Measurements from ENCODE around the gene SSRP1.
"Not testable (repeated sequence)": the region's sequence is repeated elsewhere in the genome, so short reads cannot be mapped to it uniquely, and the experiment has no call there.

Gene SSRP1

GRCh38 chr11:57336856-57337255 is 1.2 kb upstream of the SSRP1 start:
- not testable (repeated sequence) for DNase-seq (ENCODE audit: low spot score)

GRCh38 chr11:57336111-57336666 is 497 bp upstream of the SSRP1 start:
- no peak for DNase-seq (ENCODE audit: low spot score)

GRCh38 chr11:57335023-57335342 is 709 bp downstream of the SSRP1 start:
- DNase-seq (ENCODE audit: low spot score), result no peak

- no peak for DNase-seq (ENCODE audit: low spot score)
These were observed 2.8 kb downstream of the SSRP1 start for GRCh38 chr11:57332694-57333440.

- DNase-seq (ENCODE audit: low spot score), result no peak
These were observed 4.0 kb downstream of the SSRP1 start for GRCh38 chr11:57331720-57332119.

GRCh38 chr11:57330029-57330428 is 5.7 kb downstream of the SSRP1 start:
- no peak for DNase-seq (ENCODE audit: low spot score)

GRCh38 chr11:57327721-57328120 is 8.0 kb downstream of the SSRP1 start:
- no peak for DNase-seq (ENCODE audit: low spot score)

- DNase-seq (ENCODE audit: low spot score), result peak; percentile 38
These were observed 10.0 kb downstream of the SSRP1 start for GRCh38 chr11:57325735-57326048.

GRCh38 chr11:57324886-57325734 is 10.6 kb downstream of the SSRP1 start, which contains the start of gene TNKS1BP1:
TNKS1BP1 (minus strand) TSS chr11:57324952; CDS start chr11:57321885, 3,067 bp downstream.
- DNase-seq (ENCODE audit: low spot score), result peak; percentile 97

- peak; percentile 43 for DNase-seq (ENCODE audit: low spot score)
These were observed 11.4 kb downstream of the SSRP1 start for GRCh38 chr11:57324154-57324885.

GRCh38 chr11:57323855-57324153 is 11.9 kb downstream of the SSRP1 start:
- DNase-seq (ENCODE audit: low spot score), result no peak

GRCh38 chr11:57323167-57323854 is 12.4 kb downstream of the SSRP1 start:
- no peak for DNase-seq (ENCODE audit: low spot score)

- DNase-seq (ENCODE audit: low spot score), result peak; percentile 81
These were observed 13.2 kb downstream of the SSRP1 start for GRCh38 chr11:57322256-57323166.

GRCh38 chr11:57321388-57322255 is 14.1 kb downstream of the SSRP1 start:
- DNase-seq (ENCODE audit: low spot score), result no peak

GRCh38 chr11:57320719-57321387 is 14.8 kb downstream of the SSRP1 start:
- no peak for DNase-seq (ENCODE audit: low spot score)

- DNase-seq (ENCODE audit: low spot score), result no peak
These were observed 15.5 kb downstream of the SSRP1 start for GRCh38 chr11:57320067-57320718.

GRCh38 chr11:57318178-57318577 is 17.5 kb downstream of the SSRP1 start:
- DNase-seq (ENCODE audit: low spot score), result no peak

- no peak for DNase-seq (ENCODE audit: low spot score)
These were observed 19.7 kb downstream of the SSRP1 start for GRCh38 chr11:57316017-57316416.

- no peak for DNase-seq (ENCODE audit: low spot score)
These were observed 20.2 kb downstream of the SSRP1 start for GRCh38 chr11:57315491-57315890.
